Superior temporal gyrus (tissue), 1 donor: Measurements from ENCODE around the gene CREB5.

Source experiments
- DNase-seq: peaks from one replicate; pipeline ENCODE4 v3.0.0-alpha.2; 2016; ENCODE audit errors: extremely low spot score

CREB5 gene

DNA sequence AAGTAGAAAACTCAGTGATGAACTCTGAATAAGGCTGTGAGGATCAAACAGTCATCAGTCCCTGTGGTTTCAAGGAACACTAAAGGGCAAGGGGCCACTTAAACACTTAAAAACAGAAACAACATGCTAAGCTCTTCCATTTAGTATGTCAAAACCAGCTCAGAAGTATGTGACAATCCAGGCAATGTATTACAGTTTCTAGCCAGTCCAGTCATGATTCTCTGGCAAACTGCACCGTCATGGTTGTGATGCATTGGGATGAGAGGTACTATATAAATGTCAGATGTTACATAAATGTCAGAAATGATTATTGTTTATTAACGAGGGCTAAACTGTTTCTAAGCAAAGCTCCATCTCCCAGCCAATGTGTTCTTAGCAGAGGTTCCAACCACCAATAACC is 4.7 kb upstream of the CREB5 start:
- peak; percentile 68 for DNase-seq

DNA sequence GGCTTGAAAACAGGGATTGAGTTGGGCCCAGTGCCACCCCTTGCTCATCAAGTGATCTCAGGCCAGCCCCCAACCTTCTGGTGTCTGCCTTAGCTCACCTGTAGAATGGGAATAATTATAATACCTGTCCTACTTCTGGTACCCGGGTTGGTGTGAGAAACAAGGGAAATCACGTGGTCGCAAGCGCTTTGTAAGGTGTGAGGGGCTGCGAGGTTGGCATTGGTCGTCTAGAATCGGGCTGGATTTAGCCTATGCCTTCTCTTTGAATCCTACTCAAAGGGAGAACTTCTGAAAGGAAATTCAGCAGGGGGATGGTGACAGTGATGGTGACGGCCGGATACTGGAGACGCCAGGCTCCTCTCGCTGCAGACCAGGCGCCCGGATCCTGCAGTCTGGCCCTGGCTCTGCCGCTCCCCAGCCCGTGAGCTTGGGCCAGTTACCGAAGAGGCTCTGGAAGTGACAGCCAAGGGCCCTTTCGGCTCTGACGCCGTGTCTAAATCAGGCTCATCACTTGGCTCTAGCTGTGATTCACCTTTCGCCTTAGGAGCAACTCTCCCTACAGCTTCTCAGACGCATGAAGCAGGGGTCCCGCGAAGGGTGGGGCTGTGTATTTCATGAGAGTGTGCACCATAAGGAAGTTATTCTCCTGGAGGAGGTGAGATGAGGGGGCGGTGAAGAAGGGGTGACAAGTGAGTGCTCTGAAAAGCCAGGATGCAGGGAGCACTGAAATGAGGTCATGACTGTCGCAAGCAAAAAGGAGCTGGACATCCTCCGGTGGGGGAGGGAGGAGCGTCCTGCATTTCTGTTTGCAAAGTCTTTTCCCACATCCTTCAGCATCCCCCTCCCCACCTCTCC is 4.0 kb upstream of the CREB5 start:
- DNase-seq: peak; percentile 63

DNA sequence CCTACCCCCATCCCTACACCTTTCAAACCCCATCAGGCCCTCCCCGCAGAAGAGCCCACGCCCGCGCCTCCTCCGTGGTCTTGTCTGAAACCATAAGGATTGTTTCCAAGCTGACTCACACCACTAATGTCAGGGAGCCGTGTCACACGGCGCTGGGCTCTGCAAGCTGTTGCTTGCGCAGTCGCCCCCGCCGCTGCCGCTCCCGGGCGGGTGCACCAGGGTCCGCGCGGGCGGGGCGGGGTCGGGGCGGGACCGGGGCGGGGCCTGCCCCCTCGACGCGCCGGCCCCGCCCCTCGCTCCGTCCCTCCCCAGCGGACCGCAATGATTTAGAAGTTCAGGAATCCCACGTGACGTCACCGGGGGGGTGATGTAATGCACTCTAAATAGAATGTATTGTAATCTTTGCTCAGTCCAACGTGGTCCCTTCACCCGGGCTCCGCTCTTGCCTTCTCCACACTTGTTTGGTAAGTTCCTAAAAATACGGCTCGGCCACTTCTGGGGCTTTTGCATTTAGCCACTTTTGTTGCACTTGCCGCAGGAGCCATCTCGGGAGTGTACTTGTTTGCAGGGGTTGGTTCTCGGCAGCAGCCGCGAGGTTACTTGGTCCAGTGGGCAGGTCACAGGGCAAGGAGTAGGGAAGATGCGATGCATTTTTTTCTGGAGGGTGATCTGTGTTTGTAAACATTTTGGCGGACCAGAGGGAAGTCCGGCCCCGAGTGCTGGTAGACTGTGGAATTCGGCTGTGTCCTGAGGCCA is 3.2 kb upstream of the CREB5 start:
- DNase-seq: peak; percentile 99

DNA sequence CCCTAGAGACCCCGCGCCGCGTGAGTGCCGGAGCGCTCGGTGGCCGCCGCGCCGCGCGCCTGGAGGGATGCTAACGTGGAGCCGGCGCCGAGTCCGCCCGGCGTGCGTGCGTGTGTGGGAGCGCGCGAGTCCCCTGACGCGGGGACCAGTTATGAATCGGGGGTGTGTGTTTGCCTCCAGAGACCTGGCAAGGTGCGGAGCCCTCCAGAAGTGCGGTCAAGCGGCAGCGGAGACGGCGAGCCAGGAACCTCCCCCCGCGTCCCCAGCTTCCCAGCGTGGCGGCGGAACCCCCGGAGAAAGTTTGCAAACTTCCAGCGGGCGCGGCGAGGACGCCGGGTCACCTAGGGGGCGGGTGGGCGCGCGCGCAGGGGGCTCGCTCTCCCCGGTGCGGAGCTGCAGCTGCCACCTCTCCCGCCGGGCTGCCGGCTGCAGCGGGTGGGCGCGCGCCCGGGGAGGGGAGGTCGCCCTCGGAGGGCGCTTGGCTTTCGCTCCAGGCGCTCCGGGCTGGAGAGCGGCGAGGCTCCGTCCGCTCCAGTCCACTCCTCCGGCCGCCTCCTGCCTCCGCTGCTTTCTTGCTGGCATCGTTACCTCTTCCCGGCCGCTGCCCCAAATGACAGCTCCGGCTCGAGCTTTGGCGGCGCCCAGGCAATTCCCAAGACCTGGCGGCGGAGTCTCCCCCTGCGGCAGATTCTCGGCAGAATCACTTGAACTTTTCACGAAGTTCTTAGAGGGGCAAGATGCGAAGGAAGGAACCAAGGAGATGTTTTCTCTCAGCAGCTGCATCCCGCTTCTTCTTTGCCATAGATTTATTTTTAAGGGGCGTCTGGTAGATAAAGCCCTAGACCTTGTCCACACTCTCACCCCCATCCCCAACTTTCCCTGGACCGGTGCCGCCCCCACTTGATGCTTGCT is 2.3 kb upstream of the CREB5 start:
- DNase-seq: no peak

DNA sequence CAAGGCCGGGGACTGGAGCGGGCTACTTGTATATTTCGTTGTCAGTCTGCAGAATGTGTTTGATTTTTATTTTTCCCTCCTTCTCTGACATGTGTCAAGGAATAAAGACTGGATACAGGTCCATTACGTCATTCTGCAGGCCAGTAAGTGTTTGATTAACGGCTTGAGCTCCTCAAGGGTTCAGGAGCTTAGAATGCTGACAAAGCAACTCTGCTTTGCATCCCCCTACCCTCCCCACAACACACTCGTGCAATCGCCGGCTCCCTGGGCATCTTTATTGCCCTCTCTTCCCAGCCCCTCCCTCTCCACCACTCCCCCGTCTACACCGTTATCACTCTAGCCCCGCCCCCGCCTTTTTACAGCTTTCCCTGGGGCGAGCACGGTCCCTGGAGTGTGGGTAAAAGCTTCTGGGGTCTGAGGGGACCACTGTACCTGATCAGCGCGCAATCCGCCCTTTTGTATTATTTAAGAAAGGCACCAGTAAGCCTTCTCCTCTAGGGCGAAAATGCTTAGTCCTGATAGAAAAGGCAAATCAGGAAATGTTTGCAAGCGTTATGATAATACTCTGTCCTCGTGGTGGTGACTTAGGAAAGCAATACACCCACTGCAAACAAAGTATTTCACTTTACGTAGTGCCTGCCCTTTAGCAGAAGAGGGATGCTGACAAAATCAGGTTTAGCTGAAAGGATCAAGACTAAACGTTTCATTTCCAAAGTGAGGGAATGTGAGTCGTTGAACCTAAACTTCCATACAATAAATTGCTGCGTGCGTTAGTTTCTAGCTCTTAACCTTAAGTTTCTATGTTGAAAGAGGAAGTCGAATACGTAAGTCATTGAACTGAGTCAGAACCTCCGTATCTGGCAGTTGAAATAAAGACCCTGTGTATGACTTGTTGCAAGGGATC is 1.4 kb upstream of the CREB5 start:
- DNase-seq: peak; percentile 59

DNA sequence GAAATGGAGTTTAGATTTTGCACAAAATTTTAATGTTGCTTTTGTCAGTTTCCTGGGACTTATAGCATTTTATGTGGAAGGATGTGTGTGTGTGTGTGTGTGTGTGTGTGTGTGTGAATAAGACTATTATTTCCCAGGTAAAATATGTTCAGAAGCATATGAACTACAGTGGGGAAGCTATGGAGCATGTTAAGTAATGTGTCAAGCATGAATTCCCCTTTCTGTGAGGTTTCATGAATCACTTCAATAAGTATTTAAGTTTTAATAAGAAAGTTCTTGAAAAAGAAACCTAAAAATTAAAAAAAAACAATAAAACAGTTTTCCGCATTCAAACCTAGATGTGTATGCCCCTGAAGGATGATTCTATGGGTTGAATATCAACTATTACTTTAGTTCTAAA is 693 bp downstream of the CREB5 start:
- no peak for DNase-seq

DNA sequence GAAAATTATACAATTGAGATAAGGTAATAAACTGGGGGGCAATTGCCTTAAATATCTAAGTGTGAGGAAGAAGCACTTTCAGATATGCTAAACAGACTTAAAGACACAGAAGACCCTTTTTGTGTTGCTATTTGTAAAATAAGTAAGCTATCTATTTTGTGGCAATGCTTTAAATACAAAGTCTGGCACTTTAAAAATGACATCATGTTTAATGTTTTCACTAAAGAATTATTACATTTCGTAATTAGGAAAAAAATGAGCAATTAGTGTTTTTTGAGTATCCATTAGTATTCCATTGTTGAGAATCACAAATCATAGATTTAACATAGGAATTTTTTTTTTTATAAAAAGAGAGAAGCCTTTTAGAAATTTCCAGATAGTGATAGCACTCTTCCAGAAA is 2.1 kb downstream of the CREB5 start:
- DNase-seq: no peak

DNA sequence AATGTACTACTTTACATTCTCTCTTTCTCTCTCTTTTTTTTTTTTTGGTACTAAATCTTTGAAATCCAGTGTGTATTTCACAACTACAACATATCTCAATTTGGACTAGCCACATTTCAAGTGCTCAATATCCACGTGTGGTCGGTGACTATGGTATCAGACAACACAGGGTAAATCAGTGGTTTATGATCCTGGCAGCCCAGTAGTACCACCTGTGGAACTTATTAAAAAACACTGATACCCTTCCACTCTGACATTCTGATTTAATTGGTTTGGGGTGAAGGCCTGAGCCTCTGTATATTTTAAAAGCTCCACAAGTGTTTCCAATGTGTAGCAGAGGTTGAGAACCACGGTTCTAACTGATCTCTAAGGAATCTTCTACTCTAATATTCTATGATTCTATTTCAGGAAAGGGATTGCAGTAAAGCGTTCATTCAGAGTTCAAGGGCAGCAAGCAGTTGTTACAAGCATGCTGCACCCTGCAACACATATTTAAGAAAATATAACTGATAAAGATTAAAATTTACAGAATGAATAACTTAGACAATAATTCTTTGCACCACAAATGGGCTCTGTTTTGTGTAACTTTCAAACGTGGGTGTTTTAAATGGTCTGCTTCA is 5.1 kb downstream of the CREB5 start:
- DNase-seq: no peak

DNA sequence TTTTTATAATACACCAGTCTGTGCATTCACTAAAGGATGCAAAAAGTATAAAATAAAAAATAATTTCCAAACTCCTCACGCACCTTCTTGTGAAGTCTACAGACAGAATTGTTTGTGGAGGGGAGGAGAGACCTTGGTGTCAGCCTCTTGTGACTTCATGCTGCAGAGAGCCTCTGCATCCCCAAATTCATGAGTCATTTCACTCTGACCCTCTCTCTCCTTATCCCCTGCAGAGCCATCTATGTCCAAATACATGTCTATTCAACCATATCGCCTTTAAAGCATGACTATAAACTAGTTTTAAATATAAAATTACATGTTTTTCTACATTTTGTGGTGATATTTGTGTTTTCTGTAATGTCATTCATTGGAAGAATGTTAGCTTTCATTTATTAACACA is 6.0 kb downstream of the CREB5 start:
- no peak for DNase-seq

DNA sequence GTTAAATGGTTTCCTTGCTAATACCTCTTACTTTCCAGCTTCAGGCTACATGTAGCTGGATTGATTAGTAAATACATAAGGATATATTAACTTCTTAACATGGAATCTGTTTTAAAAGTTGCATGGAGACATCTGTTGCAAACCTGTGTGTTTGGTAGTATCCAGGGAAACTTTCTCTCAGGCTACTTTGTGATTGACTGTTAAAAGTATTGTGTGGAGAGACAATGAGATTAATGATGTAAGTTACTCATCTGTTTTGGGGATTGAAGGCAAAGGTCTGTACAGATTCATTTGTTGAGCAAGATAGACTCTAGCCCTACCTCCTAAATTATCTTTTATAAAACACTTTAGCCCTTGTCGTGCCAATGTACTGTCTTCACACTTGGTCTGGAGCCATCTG is 6.6 kb downstream of the CREB5 start:
- DNase-seq: no peak

DNA sequence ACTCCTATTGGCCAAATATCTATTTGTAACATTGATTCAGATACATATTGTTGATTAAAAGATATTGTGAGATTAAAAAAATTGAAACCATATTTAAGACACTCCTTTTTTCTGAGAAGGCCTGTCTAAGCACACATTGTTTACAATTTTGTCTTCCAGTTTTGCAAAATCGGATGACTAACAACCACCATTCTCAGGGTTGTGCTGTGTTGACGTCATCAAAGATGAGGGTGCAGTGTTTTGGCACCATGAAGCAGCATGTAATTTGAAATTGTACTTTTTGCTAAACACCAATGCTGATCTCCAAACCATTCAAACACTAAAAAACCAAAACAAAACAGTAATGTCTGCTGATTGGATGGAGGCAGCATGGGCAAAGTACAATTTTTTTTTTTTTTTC is 7.4 kb downstream of the CREB5 start:
- no peak for DNase-seq

DNA sequence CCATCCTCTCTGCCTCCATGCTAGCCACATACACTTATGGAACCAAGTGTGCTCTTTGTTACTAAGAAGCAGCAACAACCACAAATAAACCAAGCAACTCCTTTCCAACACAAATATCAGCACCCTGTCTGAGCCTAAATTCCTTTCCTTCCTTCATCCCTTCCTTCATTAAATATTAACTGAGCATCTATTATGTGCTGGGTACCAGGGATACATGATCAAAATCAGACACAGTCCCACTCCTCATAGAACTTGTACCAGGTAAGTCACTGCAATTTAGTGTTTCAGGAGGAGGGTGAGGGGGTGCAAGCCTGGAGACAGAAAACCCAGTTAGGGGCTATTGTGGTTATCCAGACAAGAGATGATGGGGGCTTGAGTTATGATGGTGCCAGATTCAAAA is 10.8 kb downstream of the CREB5 start:
- DNase-seq: no peak

DNA sequence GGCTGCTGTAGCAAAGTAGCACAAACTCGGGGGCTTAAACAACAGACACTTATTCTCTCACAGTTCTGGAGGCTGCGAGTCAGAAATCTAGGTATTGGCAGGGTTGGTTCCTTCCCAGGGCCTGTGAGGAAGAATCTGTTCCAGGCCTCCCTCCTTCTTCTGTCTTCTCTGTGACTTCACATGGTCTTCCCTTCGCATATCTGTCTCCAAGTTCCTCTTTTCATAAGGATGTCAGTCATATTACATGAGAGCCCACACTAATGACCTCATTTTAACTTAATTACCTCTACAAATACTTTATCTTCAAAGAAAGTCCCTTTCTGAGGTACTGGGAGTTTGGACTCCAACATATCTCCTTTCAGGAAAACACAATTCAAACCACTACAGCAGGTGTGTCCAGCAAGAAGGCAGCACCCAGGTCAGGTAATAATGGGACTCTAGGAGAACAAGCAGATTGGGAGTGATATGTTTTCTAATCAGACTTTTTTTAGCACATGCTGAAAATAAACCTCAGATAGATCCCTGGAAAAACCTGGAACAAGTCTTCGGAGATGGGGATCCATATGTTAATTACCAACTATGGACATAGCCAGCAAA is 11.7 kb downstream of the CREB5 start:
- DNase-seq: no peak

DNA sequence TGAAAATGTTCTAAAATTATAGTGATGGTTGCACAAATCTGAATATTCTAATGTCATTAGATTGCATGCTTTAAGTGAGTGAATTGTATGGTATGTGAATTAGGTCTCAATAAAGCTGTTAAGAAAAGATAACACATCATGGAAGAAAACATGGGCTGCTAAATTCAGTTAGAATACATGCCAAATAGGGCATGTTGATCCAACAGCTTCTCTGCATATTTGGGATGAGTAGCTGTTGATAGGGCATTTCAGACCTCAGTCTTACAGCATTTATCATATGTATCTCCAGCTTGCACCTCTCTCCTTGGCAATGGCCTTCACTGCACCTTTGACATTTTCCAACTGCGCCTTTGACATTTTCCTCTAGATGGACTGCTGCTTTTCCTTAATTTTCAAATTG is 13.2 kb downstream of the CREB5 start:
- DNase-seq: no peak

DNA sequence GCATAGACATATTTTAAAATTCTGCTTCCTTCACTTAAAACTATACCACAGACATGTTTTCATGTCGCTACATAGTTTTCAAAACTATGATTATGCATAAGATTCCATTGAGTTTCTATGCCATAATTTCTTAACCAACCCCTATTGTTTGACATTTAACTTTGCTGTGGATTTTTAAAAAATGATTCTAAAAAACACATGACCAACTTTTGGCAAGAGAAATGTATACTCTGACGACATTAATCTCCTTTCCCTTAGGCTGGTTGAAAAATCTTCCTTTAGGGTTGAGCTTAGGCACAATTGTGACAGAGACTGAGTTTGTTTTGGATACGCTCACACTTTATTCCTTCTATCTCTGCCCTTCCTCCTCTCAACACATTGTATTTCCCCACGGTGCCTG is 14.9 kb downstream of the CREB5 start:
- no peak for DNase-seq

DNA sequence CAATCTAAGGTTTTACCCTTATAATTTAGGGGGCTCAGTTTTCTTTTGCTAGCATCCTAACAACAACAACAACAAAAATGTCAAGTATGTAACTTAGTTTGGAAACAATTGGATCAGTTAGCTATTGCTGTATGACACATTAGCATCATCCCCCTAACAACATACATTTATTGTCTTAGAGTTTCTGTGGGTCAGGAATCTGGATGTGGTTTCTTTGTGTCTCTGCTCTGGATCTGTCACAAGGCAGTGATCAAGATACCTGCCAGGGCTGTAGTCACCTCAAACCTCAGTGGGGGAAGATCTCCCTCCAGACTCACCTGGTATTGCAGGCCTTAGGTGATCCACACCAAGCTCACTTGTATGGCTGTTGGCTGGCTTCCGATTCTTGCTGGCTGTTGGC is 18.3 kb downstream of the CREB5 start:
- no peak for DNase-seq

DNA sequence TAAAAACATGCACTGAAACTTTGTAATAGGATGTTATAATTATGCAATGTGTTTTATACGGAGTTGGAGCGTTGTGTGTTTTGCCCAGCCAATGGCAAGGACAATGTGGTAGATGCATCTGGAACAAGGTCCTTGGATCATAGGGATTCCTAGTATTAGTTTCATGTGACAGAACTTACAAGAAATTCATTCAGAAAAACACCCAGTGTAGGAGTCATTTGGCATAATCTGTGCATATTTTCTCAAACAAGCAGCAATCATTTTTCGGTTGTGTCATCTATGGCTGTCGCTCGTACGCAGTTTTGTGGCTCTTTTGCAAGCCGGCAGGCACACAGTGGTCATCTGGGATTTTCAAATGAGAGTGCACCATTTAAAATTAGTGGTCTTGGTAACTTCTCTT is 19.8 kb downstream of the CREB5 start:
- DNase-seq: no peak

DNA sequence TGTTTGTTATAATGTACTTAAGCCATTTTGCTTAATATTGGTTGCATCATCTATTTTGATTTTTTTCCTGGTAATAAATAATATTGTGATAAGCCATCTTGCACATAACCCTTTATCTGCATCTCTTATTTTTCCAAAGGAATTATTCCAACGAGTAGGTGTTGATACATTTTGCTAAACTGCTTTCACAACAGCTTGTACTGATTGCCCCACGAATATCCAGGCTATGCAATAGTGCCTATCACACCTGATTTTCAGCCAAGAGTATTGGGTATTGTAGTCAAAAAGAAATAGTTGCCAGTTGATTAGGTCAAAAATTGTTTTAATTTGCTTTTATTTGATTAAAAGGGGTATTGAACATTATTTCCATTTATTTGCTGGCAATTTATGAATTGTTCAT is 20.7 kb downstream of the CREB5 start:
- DNase-seq: no peak

DNA sequence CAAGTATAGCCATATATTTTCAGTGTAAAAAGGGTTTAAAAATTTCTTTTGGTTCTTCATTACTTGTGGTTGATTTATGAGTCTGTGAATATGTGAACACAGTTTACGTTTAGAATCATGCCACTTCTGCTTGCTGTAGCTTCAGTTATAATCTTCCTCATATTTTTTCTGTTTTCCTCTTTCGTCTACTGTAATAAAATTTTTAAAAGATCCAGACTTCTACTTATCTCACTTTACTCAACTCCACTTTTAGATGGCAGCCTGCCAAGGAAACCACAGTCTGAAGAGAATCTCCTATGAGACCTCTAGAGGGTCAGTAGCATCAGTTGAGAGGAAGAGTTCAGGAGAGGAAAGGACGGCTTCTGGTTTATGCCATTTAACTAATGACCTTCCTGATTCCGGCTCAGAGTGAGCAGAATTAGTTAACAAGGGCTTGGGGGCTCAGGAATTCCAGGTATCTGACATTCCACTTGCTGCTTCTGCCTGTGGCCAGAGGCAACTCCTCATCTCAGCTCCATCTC is 21.4 kb downstream of the CREB5 start:
- no peak for DNase-seq

DNA sequence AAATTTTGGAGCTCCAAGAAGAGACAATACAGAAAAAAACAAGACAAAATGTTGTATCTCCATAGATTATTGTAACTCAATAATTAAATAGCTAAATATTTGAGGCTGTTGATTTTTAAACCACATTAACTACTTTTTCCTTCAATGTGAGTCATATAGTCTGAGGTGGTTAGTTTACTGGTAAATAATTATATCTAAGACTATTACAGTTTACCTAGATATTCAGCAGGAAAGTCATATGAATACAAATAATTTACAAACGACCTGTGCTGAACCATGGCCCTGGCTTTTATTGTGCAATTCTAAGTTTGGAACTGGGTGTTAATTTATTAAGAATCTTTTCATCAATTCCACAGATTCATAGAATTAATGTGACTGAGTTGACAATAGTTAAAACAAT is 22.2 kb downstream of the CREB5 start:
- no peak for DNase-seq
